Testis (tissue), 2 donors: ENCODE results near the gene GSN.

ENCODE experiments used
- POLR2A ChIP-seq: fragments of 450-650 bp; IDR thresholded peaks from one replicate; pipeline ENCODE4 v1.6.1; 2017; ENCODE audit warnings: antibody characterized with exemption, mild to moderate bottlenecking, moderate library complexity
- TF ChIP-seq, protein P1 (sequence below), 3 experiments: fragments of 450-650 bp in 2 of 3; fragments of 200-600 bp in 1 of 3; sonication (generic) in 1 of 3; IDR thresholded peaks; one replicate each; pipeline ENCODE4 v1.5.1; 2016 to 2019; ENCODE audit warnings: antibody characterized with exemption in 3 of 3, mild to moderate bottlenecking in 2 of 3, moderate library complexity in 1 of 3

DNA sequence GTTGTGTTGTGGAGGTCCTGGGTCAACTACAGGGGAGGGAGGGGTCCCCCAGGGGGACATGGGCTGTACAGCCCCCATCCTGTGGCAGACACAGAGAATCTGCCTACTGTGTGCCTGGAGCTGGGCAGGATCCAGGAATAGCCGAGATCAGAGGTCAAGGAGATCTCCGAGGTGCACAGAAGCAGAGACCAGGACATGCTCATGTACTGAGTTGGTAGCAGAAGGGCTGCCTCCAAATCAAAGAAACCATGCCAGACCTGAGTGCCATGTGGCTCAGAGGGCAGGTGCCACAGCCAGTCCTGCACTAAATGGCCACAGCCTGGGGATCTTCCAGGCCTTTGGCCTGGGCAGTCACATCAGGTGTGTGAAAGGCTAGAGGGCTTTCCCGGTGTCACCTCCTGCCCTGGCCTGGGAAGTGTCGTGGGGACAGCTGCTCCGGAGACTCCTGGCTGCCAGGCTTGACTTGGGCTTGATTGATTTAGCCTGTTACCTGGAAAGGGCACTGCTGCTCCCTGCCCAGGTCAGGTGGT is 27.8 kb downstream of the GSN start:
- TF ChIP-seq POLR2A, result no peak
- TF ChIP-seq, protein P1, sequence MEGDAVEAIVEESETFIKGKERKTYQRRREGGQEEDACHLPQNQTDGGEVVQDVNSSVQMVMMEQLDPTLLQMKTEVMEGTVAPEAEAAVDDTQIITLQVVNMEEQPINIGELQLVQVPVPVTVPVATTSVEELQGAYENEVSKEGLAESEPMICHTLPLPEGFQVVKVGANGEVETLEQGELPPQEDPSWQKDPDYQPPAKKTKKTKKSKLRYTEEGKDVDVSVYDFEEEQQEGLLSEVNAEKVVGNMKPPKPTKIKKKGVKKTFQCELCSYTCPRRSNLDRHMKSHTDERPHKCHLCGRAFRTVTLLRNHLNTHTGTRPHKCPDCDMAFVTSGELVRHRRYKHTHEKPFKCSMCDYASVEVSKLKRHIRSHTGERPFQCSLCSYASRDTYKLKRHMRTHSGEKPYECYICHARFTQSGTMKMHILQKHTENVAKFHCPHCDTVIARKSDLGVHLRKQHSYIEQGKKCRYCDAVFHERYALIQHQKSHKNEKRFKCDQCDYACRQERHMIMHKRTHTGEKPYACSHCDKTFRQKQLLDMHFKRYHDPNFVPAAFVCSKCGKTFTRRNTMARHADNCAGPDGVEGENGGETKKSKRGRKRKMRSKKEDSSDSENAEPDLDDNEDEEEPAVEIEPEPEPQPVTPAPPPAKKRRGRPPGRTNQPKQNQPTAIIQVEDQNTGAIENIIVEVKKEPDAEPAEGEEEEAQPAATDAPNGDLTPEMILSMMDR (IDR thresholded peaks at IDR 0.05), result no peak
